Nephron progenitor cell (in vitro differentiated cells): Measurements from ENCODE around the gene SLC38A7.
A peak's percentile ranks its signal among the peaks of the same experiment; 100 is the strongest.

ENCODE experiments used
- DNase-seq: peaks from one replicate; pipeline ENCODE4 v3.0.0; 2021
- H3K27ac Mint-ChIP-seq: 2 replicates; pipeline ENCODE4 v1.8.0; 2021; ENCODE audit warnings: mild to moderate bottlenecking, moderate library complexity, mixed read lengths
- H3K27me3 Mint-ChIP-seq: 2 replicates; pipeline ENCODE4 v1.8.0; 2021; ENCODE audit warnings: mild to moderate bottlenecking, low read depth, mixed read lengths; ENCODE audit not compliant: poor library complexity
- H3K36me3 Mint-ChIP-seq: 2 replicates; pipeline ENCODE4 v1.8.0; 2021; ENCODE audit warnings: low read depth, mixed read lengths
- H3K4me1 Mint-ChIP-seq: 2 replicates; pipeline ENCODE4 v1.8.0; 2021; ENCODE audit warnings: mixed read lengths
- H3K4me3 Mint-ChIP-seq: 2 replicates; pipeline ENCODE4 v1.8.0; 2021; ENCODE audit warnings: mild to moderate bottlenecking, moderate library complexity, mixed read lengths
- H3K9me3 Mint-ChIP-seq: 2 replicates; pipeline ENCODE4 v1.8.0; 2021; ENCODE audit warnings: mild to moderate bottlenecking, moderate library complexity, mixed read lengths
- CTCF ChIP-seq: fragments of 200-600 bp; sonication (generic); IDR thresholded peaks from 2 replicates; pipeline ENCODE4 v1.5.0; 2021; ENCODE audit warnings: antibody characterized with exemption

The SLC38A7 gene

GRCh38 chr16:58628845-58629732 lies 55.5 kb downstream of the SLC38A7 start:
- H3K36me3 Mint-ChIP-seq, result peaks cover 13% of the 10 kb centered on the region
- no peak for TF ChIP-seq CTCF
- H3K4me1 Mint-ChIP-seq, result peaks cover 21% of the 10 kb centered on the region
- H3K4me3 Mint-ChIP-seq, result peak overlapping the region; percentile 99
- DNase-seq, result peak; percentile 43
- peak overlapping the region; percentile 100 for H3K27ac Mint-ChIP-seq
- H3K9me3 Mint-ChIP-seq, result no peaks in the 10 kb centered on the region
- peaks cover 4% of the 10 kb centered on the region for H3K27me3 Mint-ChIP-seq

GRCh38 chr16:58624209-58624608 lies 60.4 kb downstream of the SLC38A7 start:
- Mint-ChIP-seq H3K9me3 (no peaks in the 10 kb centered on the region), H3K4me3 (no peak overlapping the region), H3K27me3 (no peaks in the 10 kb centered on the region), H3K27ac (no peak overlapping the region), H3K4me1 (peaks cover 14% of the 10 kb centered on the region), H3K36me3 (peaks cover 53% of the 10 kb centered on the region)
- TF ChIP-seq CTCF, result no peak
- no peak for DNase-seq

- no peak for TF ChIP-seq CTCF
- H3K27me3 Mint-ChIP-seq, result no peaks in the 10 kb centered on the region
- no peaks in the 10 kb centered on the region for H3K4me1 Mint-ChIP-seq
- no peak overlapping the region for H3K4me3 Mint-ChIP-seq
- DNase-seq, result no peak
- H3K27ac Mint-ChIP-seq, result no peak overlapping the region
- H3K36me3 Mint-ChIP-seq, result peaks cover 69% of the 10 kb centered on the region
- H3K9me3 Mint-ChIP-seq, result no peaks in the 10 kb centered on the region
Measured at GRCh38 chr16:58620396-58620795, 64.2 kb downstream of the SLC38A7 start.

GRCh38 chr16:58615280-58615679 lies 69.3 kb downstream of the SLC38A7 start:
- Mint-ChIP-seq H3K9me3 (peaks cover 4% of the 10 kb centered on the region), H3K4me3 (no peak overlapping the region)

More at GRCh38 chr16:58615280-58615679, 69.3 kb downstream of the SLC38A7 start:
- DNase-seq, result no peak
- TF ChIP-seq CTCF, result no peak
- H3K4me1 Mint-ChIP-seq, result no peaks in the 10 kb centered on the region
- peaks cover 68% of the 10 kb centered on the region for H3K36me3 Mint-ChIP-seq
- H3K27ac Mint-ChIP-seq, result no peak overlapping the region
- no peaks in the 10 kb centered on the region for H3K27me3 Mint-ChIP-seq
